ENCODE measurements around the gene PTPRN2.

The PTPRN2 gene

GRCh38 chr7:157971501-157971900 lies 616.1 kb downstream of the PTPRN2 start:
- TF ChIP-seq ZFX (IDR thresholded peaks at IDR 0.05; ENCODE audit: borderline replicate concordance), result no peak
- TF ChIP-seq CTCF (IDR thresholded peaks at IDR 0.05), result no peak
- H3K27ac ChIP-seq, result no peak overlapping the region

- TF ChIP-seq ZFX (IDR thresholded peaks at IDR 0.05; ENCODE audit: borderline replicate concordance), result no peak
- no peak for TF ChIP-seq CTCF (IDR thresholded peaks at IDR 0.05)
- no peak overlapping the region for H3K27ac ChIP-seq
Observed at GRCh38 chr7:157970744-157971143, 616.9 kb downstream of the PTPRN2 start.

GRCh38 chr7:157969995-157970394 lies 617.6 kb downstream of the PTPRN2 start:
- TF ChIP-seq ZFX (IDR thresholded peaks at IDR 0.05; ENCODE audit: borderline replicate concordance) (no peak), CTCF (IDR thresholded peaks at IDR 0.05) (no peak)
- no peak overlapping the region for H3K27ac ChIP-seq

GRCh38 chr7:157966490-157966889 lies 621.1 kb downstream of the PTPRN2 start:
- H3K27ac ChIP-seq, result no peak overlapping the region
- no peak for TF ChIP-seq ZFX (IDR thresholded peaks at IDR 0.05; ENCODE audit: borderline replicate concordance)
- no peak for TF ChIP-seq CTCF (IDR thresholded peaks at IDR 0.05)

- TF ChIP-seq ZFX (IDR thresholded peaks at IDR 0.05; ENCODE audit: borderline replicate concordance) (no peak), CTCF (IDR thresholded peaks at IDR 0.05) (no peak)
- no peak overlapping the region for H3K27ac ChIP-seq
Observed at GRCh38 chr7:157964521-157964920, 623.1 kb downstream of the PTPRN2 start.

GRCh38 chr7:157964016-157964415 lies 623.6 kb downstream of the PTPRN2 start:
- no peak for TF ChIP-seq CTCF (IDR thresholded peaks at IDR 0.05)
- no peak for TF ChIP-seq ZFX (IDR thresholded peaks at IDR 0.05; ENCODE audit: borderline replicate concordance)
- no peak overlapping the region for H3K27ac ChIP-seq

- TF ChIP-seq CTCF (IDR thresholded peaks at IDR 0.05) (no peak), ZFX (IDR thresholded peaks at IDR 0.05; ENCODE audit: borderline replicate concordance) (no peak)
- no peak overlapping the region for H3K27ac ChIP-seq
Observed at GRCh38 chr7:157963526-157963925, 624.1 kb downstream of the PTPRN2 start.
